Measurements from ENCODE around the gene KRTAP1-5. TPM values are rescaled to one million over a fixed set of nuclear protein-coding genes. Genes with fewer than 3 reads are reported as not detected.
"Not testable (repeated sequence)": the region's sequence is repeated elsewhere in the genome, so short reads cannot be mapped to it uniquely, and the experiment has no call there.

The KRTAP1-5 gene
- total RNA-seq, 6 experiments from 2014 or later, result 61.6 to 114 (median 76.8) TPM

GRCh38 chr17:41004397-41004796 lies 22.6 kb downstream of the KRTAP1-5 start:
- no peak for DNase-seq
- Mint-ChIP-seq H3K4me1 (ENCODE audit: low read depth) (peaks cover 30% of the 10 kb centered on the region), H3K27ac (no peak overlapping the region), H3K9me3 (no peaks in the 10 kb centered on the region), H3K36me3 (ENCODE audit: low read depth) (no peaks in the 10 kb centered on the region), H3K4me3 (no peak overlapping the region), H3K27me3 (ENCODE audit: insufficient read depth) (no peaks in the 10 kb centered on the region)
- TF ChIP-seq CTCF (IDR thresholded peaks at IDR 0.05), result no peak

- no peak for DNase-seq
- Mint-ChIP-seq H3K4me1 (ENCODE audit: low read depth) (peaks cover 25% of the 10 kb centered on the region), H3K27me3 (ENCODE audit: insufficient read depth) (no peaks in the 10 kb centered on the region), H3K9me3 (no peaks in the 10 kb centered on the region), H3K27ac (no peak overlapping the region), H3K36me3 (ENCODE audit: low read depth) (no peaks in the 10 kb centered on the region), H3K4me3 (no peak overlapping the region)
- TF ChIP-seq CTCF (IDR thresholded peaks at IDR 0.05), result no peak
These were observed 23.1 kb downstream of the KRTAP1-5 start for GRCh38 chr17:41003926-41004325.

GRCh38 chr17:41002814-41003213 lies 24.2 kb downstream of the KRTAP1-5 start:
- Mint-ChIP-seq H3K27ac (peak overlapping the region; percentile 4; the same call in 1 of the 2 replicates), H3K4me1 (ENCODE audit: low read depth) (peaks cover 20% of the 10 kb centered on the region), H3K36me3 (ENCODE audit: low read depth) (no peaks in the 10 kb centered on the region), H3K9me3 (no peaks in the 10 kb centered on the region), H3K27me3 (ENCODE audit: insufficient read depth) (no peaks in the 10 kb centered on the region), H3K4me3 (no peak overlapping the region)
- no peak for DNase-seq
- no peak for TF ChIP-seq CTCF (IDR thresholded peaks at IDR 0.05)

- Mint-ChIP-seq H3K4me1 (ENCODE audit: low read depth) (peaks cover 30% of the 10 kb centered on the region), H3K36me3 (ENCODE audit: low read depth) (no peaks in the 10 kb centered on the region), H3K27ac (no peak overlapping the region), H3K4me3 (no peak overlapping the region), H3K9me3 (no peaks in the 10 kb centered on the region), H3K27me3 (ENCODE audit: insufficient read depth) (no peaks in the 10 kb centered on the region; the same call in 1 of the 2 replicates)
- no peak for TF ChIP-seq CTCF (IDR thresholded peaks at IDR 0.05)
- DNase-seq, result no peak
These were observed 25.2 kb downstream of the KRTAP1-5 start for GRCh38 chr17:41001795-41002194.

GRCh38 chr17:40999563-40999962 lies 27.4 kb downstream of the KRTAP1-5 start, which contains the start of gene KRTAP3-2:
KRTAP3-2 (minus strand) TSS chr17:40999906; CDS start chr17:40999853, 53 bp downstream.
- peaks cover 33% of the 10 kb centered on the region for H3K4me1 Mint-ChIP-seq (ENCODE audit: low read depth)
- H3K27ac Mint-ChIP-seq; H3K4me3 Mint-ChIP-seq; DNase-seq; H3K27me3 Mint-ChIP-seq (ENCODE audit: insufficient read depth); H3K9me3 Mint-ChIP-seq; H3K36me3 Mint-ChIP-seq (ENCODE audit: low read depth): not testable (repeated sequence)

GRCh38 chr17:40997361-40997760 lies 29.6 kb downstream of the KRTAP1-5 start:
- Mint-ChIP-seq H3K27me3 (ENCODE audit: insufficient read depth) (no peaks in the 10 kb centered on the region; the same call in none of the 2 replicates), H3K27ac (no peak overlapping the region), H3K36me3 (ENCODE audit: low read depth) (no peaks in the 10 kb centered on the region), H3K9me3 (no peaks in the 10 kb centered on the region), H3K4me1 (ENCODE audit: low read depth) (peaks cover 22% of the 10 kb centered on the region), H3K4me3 (no peak overlapping the region)
- no peak for DNase-seq
- TF ChIP-seq CTCF (IDR thresholded peaks at IDR 0.05), result no peak
